H1 (cell line): ENCODE measurements around the gene PCDHAC2. TPM values are rescaled to one million over a fixed set of nuclear protein-coding genes. Genes with fewer than 3 reads are reported as not detected.

Source experiments
- CTCF ChIA-PET: fragments of 300-600 bp; sonication (Branson Sonifier 250); formaldehyde crosslinking; loops from one replicate; lab custom pipeline; 2021; ENCODE audit not compliant: partially characterized antibody; lab: Charles Lee
- POLR2A ChIA-PET: fragments of 300-600 bp; sonication (Branson Sonifier 250); formaldehyde crosslinking; loops from one replicate; lab custom pipeline; 2021; ENCODE audit warnings: inconsistent platforms; ENCODE audit not compliant: partially characterized antibody; lab: Charles Lee
- DNase-seq, 2 experiments: peaks; one replicate each; pipeline versions ENCODE4 v3.0.0 to v3.0.0-alpha.2; 2010 to 2022; ENCODE audit warnings: low spot score in 2 of 2, low read depth in 1 of 2, mixed read lengths in 1 of 2
- FAIRE-seq: peaks from 2 replicates; lab custom pipeline; 2011; peaks lifted over from hg19 to GRCh38; lab: Jason Lieb, UNC
- H2AFZ ChIP-seq: 2 replicates; pipeline ENCODE4 v1.8.1; 2012; ENCODE audit warnings: low read length, inconsistent platforms
- H2AK5ac ChIP-seq: 2 replicates; pipeline ENCODE4 v1.6.1; 2013; ENCODE audit warnings: low read depth, low read length
- H2BK120ac ChIP-seq: replicated peaks from 2 replicates; pipeline ENCODE3; 2013; ENCODE audit warnings: low read depth, low read length, inconsistent platforms
- H2BK12ac ChIP-seq: 2 replicates; pipeline ENCODE4 v1.6.1; 2013; ENCODE audit warnings: low read depth, low read length
- H2BK15ac ChIP-seq: 2 replicates; pipeline ENCODE4 v1.6.1; 2013; ENCODE audit warnings: low read length
- H2BK20ac ChIP-seq: 2 replicates; pipeline ENCODE4 v1.6.1; 2013; ENCODE audit warnings: low read length
- H2BK5ac ChIP-seq: 2 replicates; pipeline ENCODE4 v1.6.1; 2013; ENCODE audit warnings: low read depth, low read length
- H3K14ac ChIP-seq: 2 replicates; pipeline ENCODE4 v1.6.1; 2013; ENCODE audit warnings: inconsistent platforms; ENCODE audit not compliant: insufficient read length
- H3K18ac ChIP-seq: 2 replicates; pipeline ENCODE4 v1.6.1; 2013; ENCODE audit warnings: low read length; ENCODE audit errors: extremely low read depth
- H3K23ac ChIP-seq: 2 replicates; pipeline ENCODE4 v1.6.1; 2013; ENCODE audit warnings: inconsistent platforms; ENCODE audit not compliant: insufficient read length
- H3K23me2 ChIP-seq: 2 replicates; pipeline ENCODE4 v1.6.1; 2013; ENCODE audit warnings: low read depth, low read length
- H3K27ac ChIP-seq: 2 replicates; pipeline ENCODE4 v1.6.1; 2011; ENCODE audit warnings: low read depth, low read length, inconsistent platforms
- H3K27me3 ChIP-seq, 4 experiments: replicated peaks in 1 of 4; 1 replicate in 1 of 4; 2 replicates in 3 of 4; pipeline versions ENCODE4 v1.6.1 to v1.8.1; 2011 to 2013; ENCODE audit warnings: low read length in 3 of 4, mild to moderate bottlenecking in 3 of 4, inconsistent platforms in 2 of 4, mixed read lengths in 2 of 4, moderate library complexity in 1 of 4; ENCODE audit not compliant: control insufficient read depth in 3 of 4, insufficient read depth in 3 of 4; ENCODE audit errors: extremely low read depth in 1 of 4
- H3K36me3 ChIP-seq, 4 experiments: 2 replicates each; pipeline versions ENCODE4 v1.6.1 to v1.8.1; 2011 to 2013; ENCODE audit warnings: mild to moderate bottlenecking in 4 of 4, low read length in 3 of 4, moderate library complexity in 2 of 4, control low read depth in 1 of 4, inconsistent platforms in 1 of 4; ENCODE audit not compliant: insufficient read depth in 4 of 4, control insufficient read depth in 2 of 4
- H3K4ac ChIP-seq: replicated peaks from 2 replicates; pipeline ENCODE3; 2013; ENCODE audit warnings: low read length, low read depth, mixed read lengths, inconsistent platforms; ENCODE audit not compliant: insufficient read length
- H3K4me1 ChIP-seq, 4 experiments: replicated peaks in 1 of 4; 1 replicate in 1 of 4; 2 replicates in 3 of 4; pipeline versions ENCODE4 v1.6.1 to v1.8.1; 2011 to 2013; ENCODE audit warnings: low read length in 3 of 4, inconsistent platforms in 2 of 4, mixed read lengths in 1 of 4; ENCODE audit not compliant: insufficient read depth in 4 of 4, control insufficient read depth in 3 of 4
- H3K4me2 ChIP-seq, 2 experiments: 2 replicates each; pipeline versions ENCODE4 v1.6.1 to v1.8.1; 2011 to 2013; ENCODE audit warnings: low read depth in 2 of 2, low read length in 2 of 2, control low read depth in 1 of 2, inconsistent platforms in 1 of 2, mild to moderate bottlenecking in 1 of 2; ENCODE audit not compliant: insufficient read depth in 1 of 2
- H3K4me3 ChIP-seq, 4 experiments: fragments of 200-600, 300-600 bp in 1 of 4; sonication (generic), shearing (Covaris generic), sonication (Bioruptor Twin) in 1 of 4; 2 replicates each; pipeline versions ENCODE4 v1.5.1 to v1.8.1; 2011 to 2016; ENCODE audit warnings: low read length in 4 of 4, low read depth in 3 of 4, control low read depth in 2 of 4, inconsistent platforms in 2 of 4, mild to moderate bottlenecking in 2 of 4, mixed read lengths in 1 of 4, moderate library complexity in 1 of 4; ENCODE audit not compliant: insufficient read depth in 2 of 4; ENCODE audit errors: extremely low read depth in 1 of 4
- H3K56ac ChIP-seq: replicated peaks from 2 replicates; pipeline ENCODE3; 2013; ENCODE audit warnings: low read depth, mild to moderate bottlenecking, mixed read lengths, low read length, inconsistent platforms; ENCODE audit not compliant: insufficient read length
- H3K79me1 ChIP-seq: 2 replicates; pipeline ENCODE4 v1.6.1; 2013; ENCODE audit warnings: low read depth, low read length, control low read depth
- H3K79me2 ChIP-seq, 2 experiments: 2 replicates each; pipeline versions ENCODE4 v1.6.1 to v1.8.1; 2012 to 2013; ENCODE audit warnings: low read length in 2 of 2, mild to moderate bottlenecking in 2 of 2, inconsistent platforms in 1 of 2; ENCODE audit not compliant: insufficient read depth in 2 of 2, control insufficient read depth in 1 of 2
- H3K9ac ChIP-seq, 4 experiments: replicated peaks in 1 of 4; 1 replicate in 1 of 4; 2 replicates in 3 of 4; pipeline versions ENCODE4 v1.6.1 to v1.8.1; 2011 to 2013; ENCODE audit warnings: low read depth in 3 of 4, low read length in 3 of 4, control low read depth in 2 of 4, mild to moderate bottlenecking in 2 of 4, moderate library complexity in 2 of 4, inconsistent platforms in 1 of 4; ENCODE audit errors: extremely low read depth in 1 of 4
- H3K9me3 ChIP-seq, 2 experiments: 2 replicates each; pipeline versions ENCODE4 v1.6.1 to v1.8.1; 2012 to 2013; ENCODE audit warnings: mild to moderate bottlenecking in 2 of 2, moderate library complexity in 2 of 2, control low read depth in 1 of 2, inconsistent platforms in 1 of 2, low read depth in 1 of 2, low read length in 1 of 2, mixed read lengths in 1 of 2; ENCODE audit not compliant: insufficient read depth in 2 of 2
- H4K20me1 ChIP-seq, 2 experiments: replicated peaks in 1 of 2; 2 replicates each; pipeline versions ENCODE3 to v1.8.1; 2011 to 2013; ENCODE audit warnings: inconsistent platforms in 2 of 2, low read length in 2 of 2, mild to moderate bottlenecking in 1 of 2; ENCODE audit not compliant: insufficient read depth in 2 of 2, control insufficient read depth in 1 of 2
- H4K5ac ChIP-seq: 2 replicates; pipeline ENCODE4 v1.6.1; 2013; ENCODE audit warnings: low read length, low read depth, mixed read lengths, inconsistent platforms; ENCODE audit not compliant: insufficient read length
- H4K8ac ChIP-seq: 2 replicates; pipeline ENCODE4 v1.8.0; 2013; ENCODE audit warnings: mild to moderate bottlenecking, moderate library complexity, low read length, inconsistent platforms; ENCODE audit not compliant: insufficient read depth; ENCODE audit errors: extremely low read depth
- H4K91ac ChIP-seq: replicated peaks from 2 replicates; pipeline ENCODE3; 2013; ENCODE audit warnings: low read length, mixed read lengths, inconsistent platforms; ENCODE audit not compliant: insufficient read length
- BRCA1 ChIP-seq: IDR thresholded peaks from 2 replicates; pipeline ENCODE4 v1.6.1; 2012; ENCODE audit warnings: low read depth, low read length, improper control_type of control experiment
- CEBPB ChIP-seq: IDR thresholded peaks from 2 replicates; pipeline ENCODE4 v1.6.1; 2012; ENCODE audit warnings: low read depth, low read length
- CREB1 ChIP-seq: IDR thresholded peaks from 2 replicates; pipeline ENCODE4 v1.6.1; 2012; ENCODE audit warnings: inconsistent platforms
- GTF2F1 ChIP-seq: IDR thresholded peaks from 2 replicates; pipeline ENCODE4 v1.6.1; 2012; ENCODE audit warnings: low read depth, low read length, improper control_type of control experiment, borderline replicate concordance
- KDM1A ChIP-seq: fragments of 200-600, 300-600 bp; sonication (generic); IDR thresholded peaks from 2 replicates; pipeline ENCODE4 v1.7.1; 2016; ENCODE audit warnings: mild to moderate bottlenecking, low read length, borderline replicate concordance
- KDM5A ChIP-seq: fragments of 200-600 bp; IDR thresholded peaks from 2 replicates; pipeline ENCODE4 v1.7.1; 2012; ENCODE audit warnings: mild to moderate bottlenecking, low read length, inconsistent platforms, mixed read lengths
- SIRT6 ChIP-seq: IDR thresholded peaks from one replicate; pipeline ENCODE4 v1.7.1; 2012; ENCODE audit warnings: low read length, inconsistent platforms
- SP1 ChIP-seq: IDR thresholded peaks from 2 replicates; pipeline ENCODE4 v1.6.1; 2011; ENCODE audit warnings: low read depth, low read length
- SP2 ChIP-seq: IDR thresholded peaks from 2 replicates; pipeline ENCODE4 v1.6.1; 2012; ENCODE audit warnings: mild to moderate bottlenecking, low read length, inconsistent platforms
- SP4 ChIP-seq: IDR thresholded peaks from 2 replicates; pipeline ENCODE4 v1.6.1; 2012; ENCODE audit warnings: low read length, inconsistent platforms
- SUZ12 ChIP-seq: fragments of 200-600 bp; sonication (generic); IDR thresholded peaks from 2 replicates; pipeline ENCODE4 v1.6.1; 2012; ENCODE audit warnings: mild to moderate bottlenecking, inconsistent platforms, low read length, moderate library complexity, mixed read lengths
- polyA plus RNA-seq, 7 experiments: library from polyadenylated mRNA; depleted of rRNA in 3 of 7; stranded (reverse) in 5 of 7; unstranded in 2 of 7; fragments of >200 nt in 5 of 7; fragments of 200-250 nt in 2 of 7; gene quantifications; 1 replicate in 5 of 7; 2 replicates in 1 of 7; 4 replicates in 1 of 7; pipeline versions ENCODE4 v1.2.1 to v1.2.3, GENCODE V29; 2011 to 2013; ENCODE audit warnings: missing spikeins in 2 of 7, mixed read lengths in 2 of 7
- total RNA-seq: library from RNA; stranded (reverse); fragmentation: NEBNext Ultra II Directional; extraction: Animal tissue kit (Norgen Biotek cat#: 25700); gene quantifications from 2 replicates; pipeline ENCODE4 v1.2.1, GENCODE V29; 2021
- TF ChIP-seq, protein P1 (sequence below): IDR thresholded peaks from 2 replicates; pipeline ENCODE4 v1.6.1; 2011; ENCODE audit warnings: low read length, improper control_type of control experiment
- TF ChIP-seq, protein P2 (sequence below): IDR thresholded peaks from 2 replicates; pipeline ENCODE4 v1.6.1; 2012; ENCODE audit warnings: inconsistent platforms

Gene PCDHAC2
- total and polyA plus RNA-seq, 2 of the 8 experiments (the other 6 are each of a cell fraction or from before 2014, with no cell fraction given), result 3.7 to 5.0 TPM

DNA sequence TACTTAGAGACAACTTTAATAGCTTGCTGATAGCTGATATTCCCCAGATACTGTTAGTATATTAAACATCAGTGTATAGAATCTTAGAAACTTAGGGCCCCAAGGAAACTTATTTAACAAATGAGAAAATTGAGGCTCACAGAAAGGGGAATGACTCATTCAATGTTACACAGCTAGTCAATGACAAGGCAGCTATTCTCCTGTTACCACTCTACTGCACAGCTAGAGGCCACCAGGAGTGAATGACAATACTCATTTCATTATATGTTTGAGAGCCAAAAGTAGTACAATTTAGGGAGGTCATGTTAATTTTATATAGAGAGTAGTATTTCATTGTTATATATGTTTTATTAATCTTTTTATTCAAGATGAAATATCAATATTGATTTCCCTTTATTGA is 51.7 kb downstream of the PCDHAC2 start:
- CTCF ChIA-PET, result interaction anchor here (0.9 to 3.9 kb wide), 7 partner anchors 11 to 142 kb away, joined by 3 to 17 read pairs (median 8); partner anchors contain the start of gene PCDHAC2

More for the DNA sequence above, 51.7 kb downstream of the PCDHAC2 start:
- Histone ChIP-seq H2BK12ac (no peak overlapping the region), H3K36me3 (no peaks in the 10 kb centered on the region), H2AK5ac (no peak overlapping the region), H3K27ac (no peak overlapping the region), H3K14ac (no peak overlapping the region), H2BK5ac (no peak overlapping the region), H3K79me1 (no peaks in the 10 kb centered on the region), H2BK20ac (no peak overlapping the region), H3K4ac (no peak overlapping the region), H2AFZ (no peak overlapping the region), H3K9me3 (no peaks in the 10 kb centered on the region), H3K23ac (no peak overlapping the region), H3K23me2 (no peaks in the 10 kb centered on the region), H3K79me2 (no peaks in the 10 kb centered on the region), H4K5ac (no peak overlapping the region), H4K8ac (no peak overlapping the region), H3K18ac (no peak overlapping the region), H3K27me3 (no peaks in the 10 kb centered on the region), H4K91ac (no peak overlapping the region), H3K56ac (no peak overlapping the region), H2BK15ac (no peak overlapping the region), H3K4me2 (no peak overlapping the region), H2BK120ac (no peak overlapping the region), H3K4me1 (no peaks in the 10 kb centered on the region), H3K9ac (no peak overlapping the region), H3K4me3 (no peak overlapping the region), H4K20me1 (no peaks in the 10 kb centered on the region)
- no peak for DNase-seq
- POLR2A ChIA-PET, result interaction anchor here (0.7 to 1.4 kb wide), 2 partner anchors 14 to 16 kb away, joined by 3 to 5 read pairs; no protein-coding TSS in a partner anchor
- FAIRE-seq, result no peak
- TF ChIP-seq SUZ12, result no peak
- TF ChIP-seq KDM5A, result no peak
- TF ChIP-seq KDM1A, result no peak
- TF ChIP-seq SP2, result no peak
- TF ChIP-seq BRCA1, result no peak
- no peak for TF ChIP-seq CREB1
- TF ChIP-seq SIRT6, result no peak
- TF ChIP-seq SP1, result no peak
- TF ChIP-seq GTF2F1, result no peak
- TF ChIP-seq, protein P1, sequence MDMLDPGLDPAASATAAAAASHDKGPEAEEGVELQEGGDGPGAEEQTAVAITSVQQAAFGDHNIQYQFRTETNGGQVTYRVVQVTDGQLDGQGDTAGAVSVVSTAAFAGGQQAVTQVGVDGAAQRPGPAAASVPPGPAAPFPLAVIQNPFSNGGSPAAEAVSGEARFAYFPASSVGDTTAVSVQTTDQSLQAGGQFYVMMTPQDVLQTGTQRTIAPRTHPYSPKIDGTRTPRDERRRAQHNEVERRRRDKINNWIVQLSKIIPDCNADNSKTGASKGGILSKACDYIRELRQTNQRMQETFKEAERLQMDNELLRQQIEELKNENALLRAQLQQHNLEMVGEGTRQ, result no peak
- TF ChIP-seq SP4, result no peak
- TF ChIP-seq, protein P2, sequence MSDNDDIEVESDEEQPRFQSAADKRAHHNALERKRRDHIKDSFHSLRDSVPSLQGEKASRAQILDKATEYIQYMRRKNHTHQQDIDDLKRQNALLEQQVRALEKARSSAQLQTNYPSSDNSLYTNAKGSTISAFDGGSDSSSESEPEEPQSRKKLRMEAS, result no peak
- no peak for TF ChIP-seq CEBPB
